GM12873 (cell line): ENCODE measurements around the gene ANXA10.

Source experiments
- CTCF ChIP-seq: IDR thresholded peaks from 2 replicates; pipeline ENCODE4 v1.5.1; 2012; ENCODE audit warnings: low read depth, mild to moderate bottlenecking, moderate library complexity, low read length, control low read depth; ENCODE audit not compliant: insufficient read depth; ENCODE audit errors: missing control alignments

ANXA10 gene

GRCh38 chr4:168118116-168118655, 25.8 kb downstream of the ANXA10 start:
- no peak for TF ChIP-seq CTCF

GRCh38 chr4:168119100-168119499, 26.8 kb downstream of the ANXA10 start:
- TF ChIP-seq CTCF, result no peak

GRCh38 chr4:168119890-168120289, 27.6 kb downstream of the ANXA10 start:
- TF ChIP-seq CTCF, result no peak

- no peak for TF ChIP-seq CTCF
Observed at GRCh38 chr4:168120811-168121210, 28.5 kb downstream of the ANXA10 start.

GRCh38 chr4:168124008-168124641, 31.8 kb downstream of the ANXA10 start:
- no peak for TF ChIP-seq CTCF

GRCh38 chr4:168126952-168127351, 34.6 kb downstream of the ANXA10 start:
- no peak for TF ChIP-seq CTCF

- TF ChIP-seq CTCF, result no peak
Observed at GRCh38 chr4:168128601-168129000, 36.3 kb downstream of the ANXA10 start.
